ENCODE results near the gene HS2ST1.

Gene HS2ST1

DNA sequence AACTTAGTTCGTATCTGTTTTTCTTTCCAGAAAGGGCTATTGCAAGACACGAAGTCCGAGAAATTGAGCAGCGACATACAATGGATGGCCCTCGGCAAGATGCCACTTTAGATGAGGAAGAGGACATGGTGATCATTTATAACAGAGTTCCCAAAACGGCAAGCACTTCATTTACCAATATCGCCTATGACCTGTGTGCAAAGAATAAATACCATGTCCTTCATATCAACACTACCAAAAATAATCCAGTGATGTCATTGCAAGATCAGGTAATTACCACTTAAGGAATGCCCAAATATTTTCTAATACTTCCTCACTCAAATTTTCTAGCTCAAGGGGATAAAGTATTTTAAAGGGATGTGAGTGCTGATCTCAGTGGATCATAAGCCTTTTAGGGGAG is 158.5 kb downstream of the HS2ST1 start:
- H3K4me3 ChIP-seq (ENCODE audit: low read length), result no peak overlapping the region
- TF ChIP-seq CTCF (IDR thresholded peaks at IDR 0.05; ENCODE audit: insufficient read depth, low read depth, low read length, missing control alignments), result no peak
- no peak for DNase-seq (ENCODE audit: low read depth)

GRCh38 chr1:87074001-87074795 is 159.8 kb downstream of the HS2ST1 start:
- H3K4me3 ChIP-seq (ENCODE audit: low read length), result no peak overlapping the region
- DNase-seq (ENCODE audit: low read depth), result no peak
- TF ChIP-seq CTCF (IDR thresholded peaks at IDR 0.05; ENCODE audit: insufficient read depth, low read depth, low read length, missing control alignments), result no peak

- no peak overlapping the region for H3K4me3 ChIP-seq (ENCODE audit: low read length)
- no peak for DNase-seq (ENCODE audit: low read depth)
- no peak for TF ChIP-seq CTCF (IDR thresholded peaks at IDR 0.05; ENCODE audit: insufficient read depth, low read depth, low read length, missing control alignments)
These were observed 163.7 kb downstream of the HS2ST1 start for GRCh38 chr1:87077959-87078639.

GRCh38 chr1:87084244-87084836 is 169.9 kb downstream of the HS2ST1 start:
- no peak overlapping the region for H3K4me3 ChIP-seq (ENCODE audit: low read length)
- peak; percentile 39 for DNase-seq (ENCODE audit: low read depth)
- no peak for TF ChIP-seq CTCF (IDR thresholded peaks at IDR 0.05; ENCODE audit: insufficient read depth, low read depth, low read length, missing control alignments)

DNA sequence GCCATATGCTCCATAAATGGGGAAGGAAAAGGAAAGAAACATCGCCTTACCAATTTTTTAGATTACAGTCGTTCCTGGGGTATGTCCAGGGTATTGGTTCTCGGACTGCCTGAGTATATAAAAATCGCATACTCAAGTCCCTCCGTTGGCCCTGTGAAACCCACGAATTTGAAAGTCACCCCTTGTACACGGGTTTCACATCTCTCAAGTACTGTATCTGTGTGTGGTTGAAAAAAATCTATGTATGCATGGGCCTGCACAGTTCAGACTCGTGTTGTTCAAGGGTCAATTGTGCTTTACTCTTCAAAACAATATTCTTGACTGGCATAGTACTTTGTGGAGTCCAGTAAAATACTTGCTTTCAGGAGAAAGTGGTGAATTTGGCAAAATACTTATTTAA is 171.7 kb downstream of the HS2ST1 start:
- no peak for TF ChIP-seq CTCF (IDR thresholded peaks at IDR 0.05; ENCODE audit: insufficient read depth, low read depth, low read length, missing control alignments)
- no peak overlapping the region for H3K4me3 ChIP-seq (ENCODE audit: low read length)
- DNase-seq (ENCODE audit: low read depth), result no peak

GRCh38 chr1:87089070-87089736 is 174.8 kb downstream of the HS2ST1 start:
- H3K4me3 ChIP-seq (ENCODE audit: low read length), result no peak overlapping the region
- DNase-seq (ENCODE audit: low read depth), result no peak
- no peak for TF ChIP-seq CTCF (IDR thresholded peaks at IDR 0.05; ENCODE audit: insufficient read depth, low read depth, low read length, missing control alignments)
